PC-9 (cell line): Measurements from ENCODE around the gene RABL3. TPM values are rescaled to one million over a fixed set of nuclear protein-coding genes. Genes with fewer than 3 reads are reported as not detected.
"Not testable (repeated sequence)": the region's sequence is repeated elsewhere in the genome, so short reads cannot be mapped to it uniquely, and the experiment has no call there.

Experiments used
- BruUV-seq: library from RNA; stranded (reverse); fragments of 400-500 nt; replicated peaks from 2 replicates; lab custom pipeline; 2021; lab: Mats Ljungman, UMichigan
- CTCF ChIA-PET: fragments of 300-600 bp; sonication (Branson Sonifier 250); formaldehyde crosslinking; loops from one replicate; lab custom pipeline; 2022; ENCODE audit warnings: antibody characterized with exemption; lab: Charles Lee
- POLR2A ChIA-PET: fragments of 300-600 bp; sonication (Branson Sonifier 250); formaldehyde crosslinking; loops from one replicate; lab custom pipeline; 2022; ENCODE audit warnings: antibody characterized with exemption; ENCODE audit not compliant: unreplicated experiment; lab: Charles Lee
- DNase-seq, 2 experiments: peaks; one replicate each; pipeline versions ENCODE4 v3.0.0 to v3.0.0-alpha.2; 2015 to 2022; ENCODE audit warnings: mixed read lengths in 1 of 2
- H2AFZ ChIP-seq: fragments of 200-600 bp; sonication (generic); 2 replicates; pipeline ENCODE4 v1.8.1; 2017; ENCODE audit warnings: antibody characterized with exemption
- H3F3A ChIP-seq: fragments of 200-600 bp; sonication (generic); 2 replicates; pipeline ENCODE4 v1.8.1; 2017; ENCODE audit warnings: antibody characterized with exemption, mild to moderate bottlenecking, low read depth; ENCODE audit not compliant: insufficient read depth
- H3K27ac ChIP-seq: fragments of 200-600 bp; sonication (generic); 2 replicates; pipeline ENCODE4 v1.6.1; 2016; ENCODE audit warnings: mixed run types
- H3K27me3 ChIP-seq: fragments of 200-600 bp; sonication (generic); 2 replicates; pipeline ENCODE4 v1.6.1; 2016; ENCODE audit warnings: low read depth, mixed run types; ENCODE audit not compliant: insufficient read depth
- H3K36me3 ChIP-seq: fragments of 200-600 bp; sonication (generic); 2 replicates; pipeline ENCODE4 v1.6.1; 2016; ENCODE audit warnings: low read depth, mixed run types
- H3K4me1 ChIP-seq: fragments of 200-600 bp; sonication (generic); replicated peaks from 2 replicates; pipeline ENCODE4 v1.6.1; 2016; ENCODE audit warnings: mixed run types; ENCODE audit not compliant: insufficient read depth
- H3K4me2 ChIP-seq: fragments of 200-600 bp; sonication (generic); 2 replicates; pipeline ENCODE4 v1.6.1; 2017; ENCODE audit warnings: mixed run types
- H3K4me3 ChIP-seq: fragments of 200-600 bp; sonication (generic); 2 replicates; pipeline ENCODE4 v1.6.1; 2016; ENCODE audit warnings: mixed run types
- H3K79me2 ChIP-seq: fragments of 200-600 bp; sonication (generic); 2 replicates; pipeline ENCODE4 v1.6.1; 2017; ENCODE audit warnings: low read depth, mixed run types
- H3K9me2 ChIP-seq: fragments of 200-600 bp; sonication (generic); 2 replicates; pipeline ENCODE4 v1.8.1; 2017; ENCODE audit warnings: mild to moderate bottlenecking; ENCODE audit not compliant: insufficient read depth
- H3K9me3 ChIP-seq: fragments of 200-600 bp; sonication (generic); 2 replicates; pipeline ENCODE4 v1.8.1; 2016; ENCODE audit warnings: low read depth; ENCODE audit not compliant: insufficient read depth
- H4K20me1 ChIP-seq: fragments of 200-600 bp; sonication (generic); 2 replicates; pipeline ENCODE4 v1.8.1; 2017; ENCODE audit not compliant: insufficient read depth
- EZH2 ChIP-seq: fragments of 200-600 bp; sonication (generic); IDR thresholded peaks from 2 replicates; pipeline ENCODE4 v1.8.0; 2017; ENCODE audit warnings: antibody characterized with exemption, low read depth
- intact Hi-C: fragments of 100-400 bp; cut with micrococcal nuclease; formaldehyde crosslinking; loops from one replicate; pipeline ENCODE4 v1.10.0; 2022; ENCODE audit not compliant: unreplicated experiment
- total RNA-seq: library from RNA; stranded (reverse); gene quantifications from 2 replicates; pipeline ENCODE4 v1.2.3, GENCODE V29; 2021
- TF ChIP-seq, protein P1 (sequence below): fragments of 200-600 bp; sonication (generic); conservative IDR thresholded peaks from 2 replicates; pipeline ENCODE4 v1.6.1; 2017; ENCODE audit warnings: mixed run types, antibody characterized with exemption, mild to moderate bottlenecking, moderate library complexity

The RABL3 gene
- total RNA-seq, 1 experiment from 2014 or later: 29.8 TPM

GRCh38 chr3:120678331-120678947 lies 63.9 kb downstream of the RABL3 start:
- peak overlapping the region; percentile 55 for H3K4me2 ChIP-seq
- CTCF ChIA-PET: no interaction called here
- 0 out of 2 replicates have a peak overlapping the region, but pooled peaks have one; percentile 29 for H3K4me3 ChIP-seq
- peaks cover 18% of the 10 kb centered on the region; the same call in 1 of the 2 replicates for H3K9me3 ChIP-seq
- intact Hi-C loops: no loop called here
- peaks cover 15% of the 10 kb centered on the region for H3F3A ChIP-seq
- H3K36me3 ChIP-seq: no peaks in the 10 kb centered on the region
- H3K27me3 ChIP-seq: no peaks in the 10 kb centered on the region
- H3K79me2 ChIP-seq: no peaks in the 10 kb centered on the region
- no peaks in the 10 kb centered on the region for H3K9me2 ChIP-seq
- peak overlapping the region; percentile 79 for H3K27ac ChIP-seq
- peak; percentile 33 to 67 for DNase-seq
- peak overlapping the region; percentile 17; the same call in 1 of the 2 replicates for H2AFZ ChIP-seq
- POLR2A ChIA-PET: interaction anchor here (0.6 to 1.0 kb wide), 3 partner anchors 11 to 239 kb away, joined by 4 to 12 read pairs (median 8); partner anchors contain the start of gene NDUFB4
- TF ChIP-seq, protein P1, sequence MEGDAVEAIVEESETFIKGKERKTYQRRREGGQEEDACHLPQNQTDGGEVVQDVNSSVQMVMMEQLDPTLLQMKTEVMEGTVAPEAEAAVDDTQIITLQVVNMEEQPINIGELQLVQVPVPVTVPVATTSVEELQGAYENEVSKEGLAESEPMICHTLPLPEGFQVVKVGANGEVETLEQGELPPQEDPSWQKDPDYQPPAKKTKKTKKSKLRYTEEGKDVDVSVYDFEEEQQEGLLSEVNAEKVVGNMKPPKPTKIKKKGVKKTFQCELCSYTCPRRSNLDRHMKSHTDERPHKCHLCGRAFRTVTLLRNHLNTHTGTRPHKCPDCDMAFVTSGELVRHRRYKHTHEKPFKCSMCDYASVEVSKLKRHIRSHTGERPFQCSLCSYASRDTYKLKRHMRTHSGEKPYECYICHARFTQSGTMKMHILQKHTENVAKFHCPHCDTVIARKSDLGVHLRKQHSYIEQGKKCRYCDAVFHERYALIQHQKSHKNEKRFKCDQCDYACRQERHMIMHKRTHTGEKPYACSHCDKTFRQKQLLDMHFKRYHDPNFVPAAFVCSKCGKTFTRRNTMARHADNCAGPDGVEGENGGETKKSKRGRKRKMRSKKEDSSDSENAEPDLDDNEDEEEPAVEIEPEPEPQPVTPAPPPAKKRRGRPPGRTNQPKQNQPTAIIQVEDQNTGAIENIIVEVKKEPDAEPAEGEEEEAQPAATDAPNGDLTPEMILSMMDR: no peak
- TF ChIP-seq EZH2: no peak
- BruUV-seq: no TSS peak
- H3K4me1 ChIP-seq: peaks cover 15% of the 10 kb centered on the region
- no peaks in the 10 kb centered on the region for H4K20me1 ChIP-seq

DNA sequence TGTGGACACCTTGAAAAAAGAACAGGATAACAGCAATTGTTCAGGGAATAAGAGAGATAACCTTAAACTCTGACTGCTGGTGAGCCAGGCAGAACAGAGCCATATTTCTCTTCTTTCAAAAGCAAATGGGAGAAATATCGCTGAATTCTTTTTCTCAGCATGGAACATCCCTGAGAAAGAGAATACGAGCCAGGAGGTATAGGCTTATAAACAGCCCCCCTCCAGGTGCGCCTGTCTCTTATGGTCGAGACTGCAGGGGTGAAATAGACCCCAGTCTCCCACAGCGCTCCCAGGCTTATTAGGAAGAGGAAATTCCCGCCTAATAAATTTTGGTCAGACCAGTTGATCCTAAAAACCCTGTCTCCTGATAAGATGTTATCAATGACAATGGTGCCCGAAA lies 65.1 kb downstream of the RABL3 start:
- H4K20me1 ChIP-seq, CTCF ChIA-PET, POLR2A ChIA-PET, H3K79me2 ChIP-seq, H3K9me2 ChIP-seq, DNase-seq, H3K27me3 ChIP-seq, H3K4me2 ChIP-seq, H3K36me3 ChIP-seq, BruUV-seq, intact Hi-C loops, H3K27ac ChIP-seq, H2AFZ ChIP-seq, H3K4me3 ChIP-seq: not testable (repeated sequence)
- peaks cover 18% of the 10 kb centered on the region; the same call in 1 of the 2 replicates for H3K9me3 ChIP-seq
- H3F3A ChIP-seq: peaks cover 15% of the 10 kb centered on the region
- peaks cover 15% of the 10 kb centered on the region for H3K4me1 ChIP-seq

GRCh38 chr3:120673116-120673515 lies 69.2 kb downstream of the RABL3 start:
- Histone ChIP-seq H3K36me3 (no peaks in the 10 kb centered on the region), H2AFZ (no peak overlapping the region), H3K27me3 (no peaks in the 10 kb centered on the region), H3K4me1 (peaks cover 2% of the 10 kb centered on the region), H3K27ac (no peak overlapping the region), H3K9me3 (peaks cover 12% of the 10 kb centered on the region; the same call in 1 of the 2 replicates), H3K9me2 (no peaks in the 10 kb centered on the region), H4K20me1 (no peaks in the 10 kb centered on the region), H3F3A (peaks cover 2% of the 10 kb centered on the region; the same call in 1 of the 2 replicates), H3K79me2 (no peaks in the 10 kb centered on the region), H3K4me3 (no peak overlapping the region), H3K4me2 (no peak overlapping the region)
- ChIA-PET CTCF (no interaction called here), POLR2A (interaction anchor here (0.7 kb wide), 1 partner anchor 54 kb away, joined by 3 read pairs; no protein-coding TSS in a partner anchor)
- no peak for TF ChIP-seq EZH2
- TF ChIP-seq, protein P1: no peak
- intact Hi-C loops: no loop called here
- no peak for DNase-seq
- BruUV-seq: no TSS peak
